GM12801 (cell line): ENCODE data around the gene BLOC1S6.

Experiments used
- CTCF ChIP-seq: IDR thresholded peaks from one replicate; pipeline ENCODE4 v1.5.1; 2011; ENCODE audit warnings: control low read depth; ENCODE audit not compliant: insufficient read length; ENCODE audit errors: extremely low read depth

The BLOC1S6 gene

GRCh38 chr15:45583731-45584639 lies 3.2 kb upstream of the BLOC1S6 start:
- no peak for TF ChIP-seq CTCF

- TF ChIP-seq CTCF, result no peak
Measured at GRCh38 chr15:45585069-45585791, 1.9 kb upstream of the BLOC1S6 start.

- no peak for TF ChIP-seq CTCF
Measured at GRCh38 chr15:45586125-45586524, 1.1 kb upstream of the BLOC1S6 start.

- TF ChIP-seq CTCF, result no peak
Measured at GRCh38 chr15:45586601-45587094, 531 bp upstream of the BLOC1S6 start.

- no peak for TF ChIP-seq CTCF
Measured at GRCh38 chr15:45587863-45588170, 638 bp downstream of the BLOC1S6 start.

GRCh38 chr15:45588219-45588875 lies 1.2 kb downstream of the BLOC1S6 start:
- TF ChIP-seq CTCF, result no peak

GRCh38 chr15:45589256-45589655 lies 2.1 kb downstream of the BLOC1S6 start:
- TF ChIP-seq CTCF, result no peak
